ENCODE measurements around the gene BRI3BP. TPM values are rescaled to one million over a fixed set of nuclear protein-coding genes. Genes with fewer than 3 reads are reported as not detected.
"Not testable (repeated sequence)": the region's sequence is repeated elsewhere in the genome, so short reads cannot be mapped to it uniquely, and the experiment has no call there.

BRI3BP gene
- total RNA-seq, 4 donors from 2014 or later, result 9.1 to 25.0 (median 17.7) TPM

DNA sequence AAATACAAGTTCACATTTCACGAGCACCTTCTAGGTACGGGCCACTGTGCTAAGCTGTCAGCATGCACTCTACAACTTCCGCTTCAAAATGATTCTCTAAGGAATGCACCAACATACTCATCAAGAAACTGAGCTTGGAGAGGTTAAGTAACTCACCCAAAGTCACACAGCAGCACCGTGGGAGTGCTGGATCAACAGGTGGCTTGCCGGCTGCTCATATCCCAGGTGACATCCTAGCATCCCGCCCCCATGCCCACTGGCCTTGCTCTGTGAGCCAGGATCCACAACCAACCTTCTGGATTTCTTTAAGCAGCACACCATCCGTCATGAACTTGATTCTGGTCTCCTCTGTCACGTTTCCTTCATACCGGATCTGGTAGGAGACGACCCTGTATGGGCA, 21.2 kb upstream of the BRI3BP start:
- Histone ChIP-seq H3K36me3 (peaks cover 90% of the 10 kb centered on the region), H3K27me3 (no peaks in the 10 kb centered on the region), H3K9me3 (no peaks in the 10 kb centered on the region), H3K4me1 (no peaks in the 10 kb centered on the region), H3K27ac (no peak overlapping the region), H3K4me3 (no peak overlapping the region)
- TF ChIP-seq, protein P1, sequence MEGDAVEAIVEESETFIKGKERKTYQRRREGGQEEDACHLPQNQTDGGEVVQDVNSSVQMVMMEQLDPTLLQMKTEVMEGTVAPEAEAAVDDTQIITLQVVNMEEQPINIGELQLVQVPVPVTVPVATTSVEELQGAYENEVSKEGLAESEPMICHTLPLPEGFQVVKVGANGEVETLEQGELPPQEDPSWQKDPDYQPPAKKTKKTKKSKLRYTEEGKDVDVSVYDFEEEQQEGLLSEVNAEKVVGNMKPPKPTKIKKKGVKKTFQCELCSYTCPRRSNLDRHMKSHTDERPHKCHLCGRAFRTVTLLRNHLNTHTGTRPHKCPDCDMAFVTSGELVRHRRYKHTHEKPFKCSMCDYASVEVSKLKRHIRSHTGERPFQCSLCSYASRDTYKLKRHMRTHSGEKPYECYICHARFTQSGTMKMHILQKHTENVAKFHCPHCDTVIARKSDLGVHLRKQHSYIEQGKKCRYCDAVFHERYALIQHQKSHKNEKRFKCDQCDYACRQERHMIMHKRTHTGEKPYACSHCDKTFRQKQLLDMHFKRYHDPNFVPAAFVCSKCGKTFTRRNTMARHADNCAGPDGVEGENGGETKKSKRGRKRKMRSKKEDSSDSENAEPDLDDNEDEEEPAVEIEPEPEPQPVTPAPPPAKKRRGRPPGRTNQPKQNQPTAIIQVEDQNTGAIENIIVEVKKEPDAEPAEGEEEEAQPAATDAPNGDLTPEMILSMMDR (IDR thresholded peaks at IDR 0.05), result no peak
- TF ChIP-seq EP300 (IDR thresholded peaks at IDR 0.05) (no peak), POLR2A (IDR thresholded peaks at IDR 0.05) (no peak), POLR2AphosphoS5 (IDR thresholded peaks at IDR 0.05) (no peak)
- no peak for DNase-seq (ENCODE audit: low spot score in 2 of 2)
- WGBS, result 89% methylated on average over 8 of the region's 10 CpGs

DNA sequence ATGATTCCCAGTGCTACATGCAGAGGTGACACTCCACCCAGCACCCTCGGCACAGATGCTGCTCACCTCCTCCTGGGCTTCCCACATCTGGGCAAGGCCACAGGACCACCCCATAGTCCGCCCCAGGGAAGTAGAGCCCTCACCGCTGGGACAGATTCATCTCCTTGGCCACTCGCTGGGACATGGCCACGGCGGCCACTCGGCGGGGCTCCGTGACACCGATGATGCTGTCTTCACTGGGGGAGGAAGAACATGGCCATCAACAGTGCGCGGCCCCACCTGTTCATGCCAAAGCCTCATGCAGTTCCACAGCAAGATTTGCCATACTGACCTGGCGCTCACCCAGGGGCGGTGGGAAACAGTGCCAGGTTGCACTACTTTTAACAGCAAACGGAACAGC, 18.2 kb upstream of the BRI3BP start:
- H3K4me1 ChIP-seq, result no peaks in the 10 kb centered on the region
- no peak overlapping the region for H3K27ac ChIP-seq
- H3K9me3 ChIP-seq, result no peaks in the 10 kb centered on the region
- no peak for DNase-seq (ENCODE audit: low spot score in 2 of 2)
- H3K4me3 ChIP-seq, result no peak overlapping the region
- no peak for TF ChIP-seq POLR2AphosphoS5 (IDR thresholded peaks at IDR 0.05)
- TF ChIP-seq POLR2A (IDR thresholded peaks at IDR 0.05), result no peak
- TF ChIP-seq, protein P1 (IDR thresholded peaks at IDR 0.05), result no peak
- TF ChIP-seq EP300 (IDR thresholded peaks at IDR 0.05), result no peak
- H3K27me3 ChIP-seq, result no peaks in the 10 kb centered on the region
- peaks cover 91% of the 10 kb centered on the region for H3K36me3 ChIP-seq
- WGBS, result 98% methylated on average over 13 of the region's 15 CpGs

DNA sequence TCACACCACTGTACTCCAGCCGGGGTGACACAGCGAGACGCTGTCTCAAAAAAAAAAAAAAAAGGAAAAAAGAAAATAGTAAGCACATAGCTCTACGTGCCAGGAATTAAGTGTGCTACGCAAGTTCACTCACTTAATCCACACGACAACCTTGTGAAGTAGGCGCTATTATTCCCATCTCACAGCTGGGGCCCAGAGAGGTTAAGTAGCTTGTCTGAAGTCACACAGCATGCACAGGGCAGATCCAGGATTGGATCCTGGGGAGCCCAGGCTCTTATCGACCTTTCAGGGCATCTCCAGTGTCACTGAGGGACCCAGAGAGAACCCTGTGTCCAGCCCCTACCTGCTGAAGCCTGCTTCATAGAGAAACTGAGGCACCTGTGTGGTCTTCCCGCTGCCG, 16.4 kb upstream of the BRI3BP start:
- DNase-seq (ENCODE audit: low spot score in 2 of 2), result no peak
- Histone ChIP-seq H3K36me3 (peaks cover 89% of the 10 kb centered on the region), H3K27me3 (no peaks in the 10 kb centered on the region), H3K4me1 (no peaks in the 10 kb centered on the region), H3K4me3 (no peak overlapping the region), H3K27ac (no peak overlapping the region), H3K9me3 (no peaks in the 10 kb centered on the region)
- 93% methylated on average over 10 of the region's 10 CpGs for WGBS
- TF ChIP-seq POLR2A (IDR thresholded peaks at IDR 0.05) (no peak), EP300 (IDR thresholded peaks at IDR 0.05) (no peak), POLR2AphosphoS5 (IDR thresholded peaks at IDR 0.05) (no peak)
- TF ChIP-seq, protein P1 (IDR thresholded peaks at IDR 0.05), result no peak

DNA sequence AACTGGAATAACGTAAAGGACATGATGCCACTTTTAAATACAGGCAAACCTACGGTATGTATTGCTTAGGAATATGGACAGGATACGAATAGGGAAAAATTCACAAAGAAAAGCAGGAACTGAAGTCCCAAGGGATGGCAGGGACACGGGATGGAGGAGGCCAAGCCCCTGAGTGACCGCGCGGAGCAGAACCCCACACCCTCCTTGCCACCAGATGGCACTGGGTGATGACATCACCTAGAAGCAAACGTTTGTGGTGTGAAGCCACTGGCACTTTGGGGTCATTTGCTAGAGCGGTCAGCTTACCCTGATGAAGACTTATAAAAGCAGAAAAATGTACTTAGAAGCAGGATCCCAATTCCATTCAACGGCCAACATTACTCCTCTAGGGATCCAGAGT, 13.9 kb upstream of the BRI3BP start:
- Histone ChIP-seq H3K4me1 (no peaks in the 10 kb centered on the region), H3K36me3 (peaks cover 98% of the 10 kb centered on the region), H3K9me3 (no peaks in the 10 kb centered on the region), H3K27me3 (no peaks in the 10 kb centered on the region), H3K27ac (no peak overlapping the region), H3K4me3 (no peak overlapping the region)
- DNase-seq (ENCODE audit: low spot score in 2 of 2), result no peak
- no peak for TF ChIP-seq POLR2AphosphoS5 (IDR thresholded peaks at IDR 0.05)
- TF ChIP-seq, protein P1 (IDR thresholded peaks at IDR 0.05), result no peak
- TF ChIP-seq EP300 (IDR thresholded peaks at IDR 0.05), result no peak
- TF ChIP-seq POLR2A (IDR thresholded peaks at IDR 0.05), result no peak
- WGBS, result 82% methylated on average over 10 of the region's 10 CpGs

DNA sequence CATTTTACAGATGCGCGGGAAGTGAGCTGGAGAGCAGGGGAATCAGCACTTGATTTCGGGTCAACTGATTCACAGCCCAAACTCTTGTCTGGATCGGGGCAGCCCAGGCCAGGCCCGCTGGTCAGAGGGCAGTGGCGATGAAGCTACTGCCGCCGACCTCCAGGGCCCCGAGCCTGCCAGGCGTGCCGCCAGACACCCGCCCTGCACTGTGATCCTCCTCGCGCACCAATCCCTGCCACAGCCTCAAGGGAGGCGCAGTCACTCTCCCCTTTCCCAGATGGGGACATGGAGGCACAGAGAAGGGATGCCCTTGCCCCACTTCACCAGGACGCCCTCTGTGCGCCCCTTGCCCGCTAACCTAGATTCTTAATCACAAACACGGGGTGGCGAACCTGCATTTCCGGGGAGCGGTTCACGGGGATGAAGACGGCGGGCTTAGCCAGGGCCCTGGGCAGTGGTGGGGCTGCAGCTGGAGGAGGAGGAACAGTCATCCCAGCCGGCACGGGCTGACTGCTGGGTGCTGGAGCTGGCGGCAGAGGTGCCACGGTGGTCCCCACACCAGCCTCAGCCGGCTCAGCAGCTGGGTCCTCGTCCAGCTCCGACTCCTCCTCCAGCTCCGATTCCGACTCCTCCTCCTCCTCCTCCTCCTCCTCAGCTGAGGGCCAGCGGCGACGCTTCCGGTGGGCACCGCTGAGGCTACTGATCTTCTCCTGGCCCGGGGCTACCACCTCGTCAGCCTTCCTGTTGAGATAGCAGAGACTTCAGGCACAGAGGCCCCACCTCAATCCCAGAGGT, 13.2 kb upstream of the BRI3BP start:
- Histone ChIP-seq H3K36me3 (peaks cover 98% of the 10 kb centered on the region), H3K4me3 (no peak overlapping the region), H3K4me1 (no peaks in the 10 kb centered on the region), H3K27me3 (no peaks in the 10 kb centered on the region), H3K27ac (no peak overlapping the region), H3K9me3 (no peaks in the 10 kb centered on the region)
- DNase-seq (ENCODE audit: low spot score in 2 of 2), result no peak
- TF ChIP-seq POLR2AphosphoS5 (IDR thresholded peaks at IDR 0.05) (no peak), POLR2A (IDR thresholded peaks at IDR 0.05) (no peak), EP300 (IDR thresholded peaks at IDR 0.05) (no peak)
- TF ChIP-seq, protein P1 (IDR thresholded peaks at IDR 0.05), result no peak
- WGBS, result 94% methylated on average over 33 of the region's 41 CpGs

DNA sequence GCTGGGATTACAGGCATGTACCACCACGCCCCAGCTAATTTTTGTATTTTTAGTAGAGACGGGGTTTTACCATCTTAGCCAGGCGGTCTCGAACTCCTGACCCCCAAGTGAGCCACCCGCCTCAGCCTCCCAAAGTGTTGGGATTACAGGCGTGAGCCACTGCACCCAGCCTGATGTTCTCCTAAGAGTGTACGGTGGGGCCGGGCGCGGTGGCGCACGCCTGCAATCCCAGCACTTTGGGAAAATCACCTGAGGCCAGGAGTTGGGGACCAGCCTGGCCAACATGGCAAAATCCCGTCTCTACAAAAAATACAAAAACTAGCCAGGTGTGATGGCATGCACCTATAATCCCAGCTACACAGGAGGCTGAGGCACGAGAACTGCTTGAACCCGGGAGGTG, 6.6 kb upstream of the BRI3BP start:
- peaks cover 43% of the 10 kb centered on the region for H3K36me3 ChIP-seq
- H3K27me3 ChIP-seq; H3K4me3 ChIP-seq; DNase-seq (ENCODE audit: low spot score in 2 of 2); H3K27ac ChIP-seq; H3K9me3 ChIP-seq: not testable (repeated sequence)
- H3K4me1 ChIP-seq, result peaks cover 11% of the 10 kb centered on the region
- WGBS, result 95% methylated on average over 15 of the region's 15 CpGs
